Small intestine (tissue), 7 donors: ENCODE data around the gene CPT1A. TPM values are rescaled to one million over a fixed set of nuclear protein-coding genes. Genes with fewer than 3 reads are reported as not detected.
A peak's percentile ranks its signal among the peaks of the same experiment; 100 is the strongest.

Experiments
- DNase-seq, 2 donors: peaks; one replicate each; pipeline versions ENCODE4 v3.0.0 to v3.0.0-alpha.2; 2013
- FAIRE-seq: peaks from 2 replicates; lab custom pipeline; 2012; peaks lifted over from hg19 to GRCh38; lab: Jason Lieb, UNC
- H3K27ac ChIP-seq, 3 donors: one replicate each; pipeline ENCODE4 v1.5.1; 2013; ENCODE audit warnings: low read length in 2 of 3, mild to moderate bottlenecking in 2 of 3, control low read depth in 1 of 3, inconsistent platforms in 1 of 3, low read depth in 1 of 3, moderate library complexity in 1 of 3
- H3K27me3 ChIP-seq, 3 donors: one replicate each; pipeline ENCODE4 v1.6.1; 2013; ENCODE audit warnings: low read length in 3 of 3, inconsistent platforms in 1 of 3; ENCODE audit not compliant: control insufficient read depth in 3 of 3, insufficient read depth in 3 of 3
- H3K36me3 ChIP-seq, 3 donors: one replicate each; pipeline ENCODE4 v1.6.1; 2013; ENCODE audit warnings: low read length in 3 of 3, inconsistent platforms in 1 of 3, low read depth in 1 of 3, mild to moderate bottlenecking in 1 of 3, moderate library complexity in 1 of 3; ENCODE audit not compliant: control insufficient read depth in 3 of 3, insufficient read depth in 2 of 3
- H3K4me1 ChIP-seq, 3 donors: one replicate each; pipeline ENCODE4 v1.6.1; 2013; ENCODE audit warnings: low read length in 2 of 3, inconsistent platforms in 1 of 3, low read depth in 1 of 3, mild to moderate bottlenecking in 1 of 3, moderate library complexity in 1 of 3; ENCODE audit not compliant: control insufficient read depth in 3 of 3, insufficient read depth in 2 of 3
- H3K4me3 ChIP-seq, 3 donors: one replicate each; pipeline ENCODE4 v1.5.1; 2013; ENCODE audit warnings: low read length in 3 of 3, control low read depth in 1 of 3, inconsistent platforms in 1 of 3, low read depth in 1 of 3, mild to moderate bottlenecking in 1 of 3, moderate library complexity in 1 of 3
- H3K9me3 ChIP-seq, 2 donors: one replicate each; pipeline ENCODE4 v1.6.1; 2013; ENCODE audit warnings: low read depth in 1 of 2, low read length in 1 of 2; ENCODE audit not compliant: control insufficient read depth in 2 of 2, insufficient read depth in 1 of 2
- WGBS, 3 donors: extraction: QIAGEN DNeasy Blood & Tissue Kit; methylation state at CpG; one replicate each; pipeline ENCODE4 v1.1.7; 2013; 5-methylcytosine and 5-hydroxymethylcytosine counted together
- polyA plus RNA-seq, 4 donors: library from polyadenylated mRNA; stranded (reverse) in 3 of 4; unstranded in 1 of 4; fragments of 200-250 nt in 3 of 4; fragments of 120-200 nt in 1 of 4; gene quantifications; one replicate each; pipeline versions ENCODE4 v1.2.1 to v1.2.3, GENCODE V29; 2013
- donor health status: healthy with polysubstance abuse.
- donor health status: control.
- donor health status: control.
- donor health status: Bipolar disorder and iron deficiency.
- donor health status: healthy.

CPT1A gene
- polyA plus RNA-seq, 4 donors = 29.5 to 34.9 (median 31.5) TPM

DNA sequence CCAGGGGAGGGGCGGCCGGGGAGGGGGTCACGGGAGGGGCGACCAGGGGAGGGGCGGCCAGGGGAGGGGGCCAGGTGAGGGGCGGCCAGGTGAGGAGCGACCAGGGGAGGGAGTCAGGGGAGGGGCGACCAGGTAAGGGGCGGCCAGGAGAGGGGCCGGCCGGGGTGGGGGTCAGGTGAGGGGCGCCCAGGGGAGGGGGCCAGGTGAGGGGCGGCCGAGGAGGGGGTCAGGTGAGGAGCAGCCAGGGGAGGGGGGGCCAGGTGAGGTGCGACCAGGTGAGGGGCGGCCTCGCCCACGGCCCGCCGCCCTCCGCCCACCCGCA is 90.8 kb downstream of the CPT1A start:
- peak overlapping the region in 1 of 3 donors; percentile 35 for H3K27ac ChIP-seq
- peaks cover 0 to 13% (median 0%) of the 10 kb centered on the region in 3 donors for H3K36me3 ChIP-seq
- H3K4me3 ChIP-seq = peak overlapping the region in 2 of 3 donors; percentile 40 to 68
- 0 to 7% methylated on average over 4 to 22 of the region's 22 CpGs; no CpG with 5 or more reads in 1 of the 3 donors for WGBS, 3 donors
- H3K4me1 ChIP-seq = no peaks in the 10 kb centered on the region
- H3K9me3 ChIP-seq = no peaks in the 10 kb centered on the region
- no peaks in the 10 kb centered on the region for H3K27me3 ChIP-seq
- FAIRE-seq = no peak
- no peak for DNase-seq

DNA sequence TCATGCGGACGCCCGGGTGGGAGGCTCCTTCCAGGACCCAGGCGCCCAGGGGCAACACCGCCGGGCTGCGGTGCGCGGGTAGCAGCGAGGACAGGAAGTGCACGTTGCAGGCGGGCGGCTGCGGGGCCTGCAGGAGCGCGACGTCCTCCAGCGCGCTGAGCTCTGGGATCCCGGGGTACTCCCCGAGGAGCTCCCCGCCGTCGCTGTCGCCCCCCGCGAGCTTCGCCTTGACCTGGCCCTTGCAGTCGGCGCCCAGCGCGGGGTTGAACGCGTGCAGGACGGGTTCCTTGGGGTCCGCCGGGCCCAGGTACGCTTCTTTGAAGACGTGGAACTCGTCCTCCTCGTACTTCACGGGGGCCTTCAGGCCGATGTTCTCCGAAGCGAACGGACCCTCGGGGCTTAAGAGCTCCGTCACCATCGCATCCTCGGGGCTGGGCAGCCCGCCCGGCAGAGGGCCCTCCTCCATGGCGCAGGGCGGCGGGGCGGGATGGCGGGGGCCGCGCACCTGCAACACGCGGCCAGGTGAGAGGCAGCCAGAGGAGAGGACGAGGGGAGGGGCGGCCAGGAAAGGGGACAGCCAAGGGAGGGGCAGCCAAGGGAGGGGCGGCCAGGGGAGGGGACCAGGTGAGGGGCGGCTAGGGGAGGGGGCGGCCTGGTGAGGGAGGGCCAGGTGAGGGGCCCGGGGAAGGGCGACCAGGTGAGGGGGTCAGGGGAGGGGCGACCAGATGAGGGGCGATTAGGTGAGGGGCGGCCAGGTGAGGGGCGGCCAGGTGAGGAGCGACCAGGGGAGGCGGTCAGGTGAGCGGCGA is 91.3 kb downstream of the CPT1A start:
- 44 to 68% (median 64%) methylated on average over 66 to 76 of the region's 76 CpGs for whole genome bisulfite sequencing, 3 donors
- Histone ChIP-seq H3K4me3 (peak overlapping the region in 2 of 3 donors; percentile 7 to 68), H3K27ac (no peak overlapping the region), H3K36me3 (peaks cover 0 to 12% (median 0%) of the 10 kb centered on the region in 3 donors), H3K9me3 (no peaks in the 10 kb centered on the region), H3K27me3 (no peaks in the 10 kb centered on the region), H3K4me1 (no peaks in the 10 kb centered on the region)
- FAIRE-seq (no peak), DNase-seq (peak in 1 of 2 donors; percentile 63)

DNA sequence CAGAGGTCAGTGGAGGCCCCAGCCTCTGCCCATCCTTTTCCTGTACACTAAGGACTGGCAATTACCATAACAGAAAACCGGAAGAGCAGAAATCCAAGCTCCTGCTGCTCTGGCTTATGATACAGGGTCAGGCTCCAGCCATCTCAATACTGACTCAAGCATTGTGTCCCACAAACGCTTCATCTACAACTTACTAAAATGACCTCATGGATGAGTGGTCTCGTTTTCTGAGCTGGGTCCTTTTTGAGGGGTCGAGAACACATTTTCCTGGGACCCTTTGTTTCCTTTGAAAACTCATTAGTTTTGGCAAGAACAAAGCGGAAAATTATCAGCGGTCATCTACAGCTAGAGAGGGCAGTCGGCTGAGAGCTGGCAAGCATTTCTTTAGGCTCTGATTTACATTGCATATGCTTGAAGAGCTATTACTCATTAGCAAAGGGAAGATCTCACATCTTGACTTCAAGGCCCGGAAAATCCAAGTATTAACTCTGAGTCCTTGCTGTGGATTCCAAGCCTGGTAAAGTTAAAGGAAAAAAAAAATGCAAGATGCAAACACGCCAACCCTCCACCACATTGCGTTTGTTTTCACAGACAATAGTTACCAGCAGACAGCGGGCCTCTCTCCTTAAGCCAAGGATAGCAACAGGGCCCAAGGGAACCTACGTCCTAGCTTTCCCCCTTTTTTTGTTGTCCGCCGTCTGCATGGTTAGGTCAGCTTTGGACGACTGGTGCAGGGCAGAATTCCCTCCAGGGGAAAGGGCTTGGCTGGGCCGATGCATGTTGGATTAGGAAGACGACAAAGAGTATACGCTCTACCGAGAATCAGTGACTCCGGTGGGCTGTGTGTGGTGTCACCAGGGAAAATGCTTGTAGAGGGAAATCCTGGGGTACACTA is 92.2 kb downstream of the CPT1A start:
- peak in 1 of 2 donors; percentile 4 for DNase-seq
- no peaks in the 10 kb centered on the region for H3K9me3 ChIP-seq
- peak overlapping the region in 1 of 3 donors; percentile 38 for H3K27ac ChIP-seq
- H3K36me3 ChIP-seq = peaks cover 0 to 14% (median 0%) of the 10 kb centered on the region in 3 donors
- H3K4me1 ChIP-seq = no peaks in the 10 kb centered on the region
- WGBS, 3 donors = 81 to 95% (median 90%) methylated on average over 20 of the region's 20 CpGs
- no peak for FAIRE-seq
- H3K27me3 ChIP-seq = no peaks in the 10 kb centered on the region
- H3K4me3 ChIP-seq = no peak overlapping the region

DNA sequence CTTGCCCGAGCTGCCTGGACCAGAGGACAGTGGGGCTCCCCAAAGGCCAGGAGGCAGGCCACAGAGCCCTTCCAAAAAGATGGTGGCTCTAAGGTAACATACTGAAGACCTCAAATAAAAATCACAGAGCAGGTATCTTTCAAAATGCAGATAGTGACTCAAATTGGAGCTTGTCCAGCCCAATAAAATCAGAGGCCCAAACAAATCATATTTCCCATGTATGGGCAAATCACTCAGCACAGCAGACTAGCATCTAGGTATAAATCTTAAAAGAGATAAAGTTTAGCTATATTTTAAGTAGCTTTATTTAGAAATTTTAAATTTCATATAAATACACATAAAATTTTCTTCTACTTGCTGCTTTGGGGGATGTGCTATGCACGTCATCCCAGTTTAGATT is 93.7 kb downstream of the CPT1A start:
- DNase-seq (no peak), FAIRE-seq (no peak)
- no peaks in the 10 kb centered on the region for H3K4me1 ChIP-seq
- H3K27ac ChIP-seq = no peak overlapping the region
- WGBS, 3 donors = 65 to 74% (median 70%) methylated on average over 2 of the region's 2 CpGs
- no peak overlapping the region for H3K4me3 ChIP-seq
- no peaks in the 10 kb centered on the region for H3K27me3 ChIP-seq
- peaks cover 0 to 14% (median 0%) of the 10 kb centered on the region in 3 donors for H3K36me3 ChIP-seq
- H3K9me3 ChIP-seq = no peaks in the 10 kb centered on the region

DNA sequence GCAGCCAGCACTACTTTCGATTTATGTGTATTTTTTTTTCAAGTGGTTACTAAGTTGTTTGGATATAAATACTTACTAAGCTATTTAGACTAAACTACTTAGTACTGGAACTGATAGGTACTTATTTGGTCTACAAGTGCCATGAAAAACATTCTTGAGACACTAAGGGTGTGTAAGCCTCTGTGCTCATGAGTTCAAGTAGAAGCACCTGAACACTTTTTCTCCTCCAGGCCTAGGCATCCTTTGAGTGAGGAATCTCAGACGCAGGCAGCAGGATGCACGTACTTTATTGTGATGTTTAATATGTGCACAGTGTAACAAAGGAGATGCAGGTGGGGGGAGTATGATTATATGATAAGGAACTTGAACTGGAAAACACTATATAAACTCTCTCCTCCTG is 98.2 kb downstream of the CPT1A start:
- 89 to 96% (median 92%) methylated on average over 3 of the region's 3 CpGs for WGBS, 3 donors
- no peak overlapping the region for H3K4me3 ChIP-seq
- no peaks in the 10 kb centered on the region for H3K9me3 ChIP-seq
- H3K27me3 ChIP-seq = no peaks in the 10 kb centered on the region
- no peaks in the 10 kb centered on the region for H3K4me1 ChIP-seq
- H3K27ac ChIP-seq = no peak overlapping the region
- FAIRE-seq (no peak), DNase-seq (no peak)
- H3K36me3 ChIP-seq = peaks cover 0 to 23% (median 0%) of the 10 kb centered on the region in 3 donors

DNA sequence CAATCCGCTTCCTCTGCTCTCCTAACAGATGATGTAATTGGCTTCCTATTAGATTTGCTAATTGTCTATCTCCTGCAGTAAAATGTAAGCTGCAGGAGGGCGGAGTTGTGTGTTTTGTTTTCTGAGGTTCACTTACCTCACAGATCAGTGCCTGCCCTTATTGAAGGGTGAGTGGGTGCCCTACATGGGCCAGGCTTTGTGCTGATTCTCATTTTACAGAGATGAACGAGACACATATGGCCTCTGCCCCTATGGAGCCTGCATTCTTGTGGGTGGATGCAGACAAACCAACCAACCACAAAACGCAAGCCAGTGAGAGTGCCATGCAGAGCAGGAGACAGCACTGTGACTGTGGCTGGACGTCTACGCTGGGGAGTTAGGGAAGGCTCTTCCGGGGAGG is 100.3 kb downstream of the CPT1A start:
- no peak for DNase-seq
- H3K27ac ChIP-seq = no peak overlapping the region
- H3K4me3 ChIP-seq = no peak overlapping the region
- no peaks in the 10 kb centered on the region for H3K27me3 ChIP-seq
- FAIRE-seq = no peak
- peaks cover 0 to 30% (median 0%) of the 10 kb centered on the region in 3 donors for H3K36me3 ChIP-seq
- H3K9me3 ChIP-seq = no peaks in the 10 kb centered on the region
- 86 to 89% (median 87%) methylated on average over 7 of the region's 7 CpGs for WGBS, 3 donors
- H3K4me1 ChIP-seq = no peaks in the 10 kb centered on the region

DNA sequence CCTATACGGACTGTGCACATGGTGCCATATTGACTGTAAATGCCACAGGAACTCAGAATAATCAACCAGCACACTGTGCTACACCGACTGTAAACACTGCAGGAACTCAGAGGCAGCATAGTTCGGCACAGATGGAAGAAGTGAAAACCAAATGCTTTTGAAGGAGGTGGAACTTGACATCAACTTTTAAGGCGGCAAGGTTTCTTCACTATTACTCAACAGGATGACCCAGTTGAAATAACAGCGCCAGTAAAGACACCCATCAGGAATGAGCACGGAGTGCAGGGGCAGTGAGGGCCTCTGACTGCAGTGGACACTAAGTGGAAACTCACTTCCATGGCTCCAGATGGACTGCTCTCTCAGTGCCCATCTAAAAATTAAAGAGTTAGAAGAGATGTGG is 106.1 kb downstream of the CPT1A start:
- no peak overlapping the region for H3K4me3 ChIP-seq
- peaks cover 0 to 9% (median 0%) of the 10 kb centered on the region in 3 donors for H3K36me3 ChIP-seq
- H3K27me3 ChIP-seq = no peaks in the 10 kb centered on the region
- DNase-seq (no peak), FAIRE-seq (no peak)
- H3K9me3 ChIP-seq = no peaks in the 10 kb centered on the region
- no peaks in the 10 kb centered on the region for H3K4me1 ChIP-seq
- H3K27ac ChIP-seq = no peak overlapping the region
- WGBS, 3 donors = 86 to 91% (median 90%) methylated on average over 6 of the region's 6 CpGs

DNA sequence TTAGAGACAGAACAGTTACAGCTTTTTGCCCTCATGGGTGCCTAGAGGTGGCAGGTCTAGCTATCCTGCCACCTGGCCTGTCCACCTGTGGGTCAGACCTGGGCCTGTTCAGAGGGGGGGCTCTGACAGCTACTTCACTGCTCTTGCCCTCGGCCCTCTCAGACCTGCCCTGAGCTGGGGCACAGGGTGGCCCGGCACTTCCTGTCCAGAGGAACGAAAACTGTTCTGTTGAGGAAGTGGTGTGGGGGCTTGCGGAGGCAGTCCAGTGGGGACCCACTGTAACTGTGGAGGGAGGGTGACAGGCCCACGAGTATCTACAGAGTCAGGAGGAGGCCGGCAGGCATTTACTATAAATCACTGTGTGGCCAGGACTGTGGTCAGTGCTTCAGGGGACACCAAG is 106.6 kb downstream of the CPT1A start:
- H3K27ac ChIP-seq = no peak overlapping the region
- DNase-seq (no peak), FAIRE-seq (no peak)
- no peak overlapping the region for H3K4me3 ChIP-seq
- H3K9me3 ChIP-seq = no peaks in the 10 kb centered on the region
- peaks cover 0 to 9% (median 0%) of the 10 kb centered on the region in 3 donors for H3K36me3 ChIP-seq
- H3K27me3 ChIP-seq = no peaks in the 10 kb centered on the region
- 73 to 89% (median 78%) methylated on average over 6 of the region's 6 CpGs for WGBS, 3 donors
- no peaks in the 10 kb centered on the region for H3K4me1 ChIP-seq
